ENCODE data around the gene ACSBG1. TPM values are rescaled to one million over a fixed set of nuclear protein-coding genes. Genes with fewer than 3 reads are reported as not detected.

ACSBG1 gene
- total RNA-seq, 1 experiment from 2014 or later = not detected

GRCh38 chr15:78130466-78131294, 103.7 kb downstream of the ACSBG1 start:
- DNase-seq (ENCODE audit: low read depth) = no peak

GRCh38 chr15:78129751-78130287, 104.5 kb downstream of the ACSBG1 start:
- DNase-seq (ENCODE audit: low read depth) = no peak

- peak; percentile 59 for DNase-seq (ENCODE audit: low read depth)
Observed at GRCh38 chr15:78129077-78129750, 105.2 kb downstream of the ACSBG1 start.

GRCh38 chr15:78127882-78128281, 106.5 kb downstream of the ACSBG1 start:
- DNase-seq (ENCODE audit: low read depth) = no peak

- DNase-seq (ENCODE audit: low read depth) = no peak
Observed at GRCh38 chr15:78125267-78125666, 109.1 kb downstream of the ACSBG1 start.

GRCh38 chr15:78120523-78120922, 113.8 kb downstream of the ACSBG1 start:
- no peak for DNase-seq (ENCODE audit: low read depth)

Other genes starting within 250 kb of the ACSBG1 start
- gene TBC1D2B, start 156.9 kb downstream of the ACSBG1 start, total RNA-seq (2014; rRNA removed; shearing (Covaris generic)) = 8.2 and 8.7 TPM in 2 replicates
- gene SH2D7, start 142.0 kb downstream of the ACSBG1 start, total RNA-seq (2014; rRNA removed; shearing (Covaris generic)) = not detected in 2 replicates
- 2.0 and 6.7 TPM in 2 replicates for gene CIB2, start 103.1 kb downstream of the ACSBG1 start, total RNA-seq (2014; rRNA removed; shearing (Covaris generic))
- gene IDH3A, start 85.2 kb downstream of the ACSBG1 start, total RNA-seq (2014; rRNA removed; shearing (Covaris generic)) = 56.3 and 74.2 TPM in 2 replicates
- 1.6 TPM in 1 of 2 replicates, not detected in the other for gene DNAJA4, start 30.0 kb upstream of the ACSBG1 start, total RNA-seq (2014; rRNA removed; shearing (Covaris generic))
- gene SKIC8, start 65.0 kb upstream of the ACSBG1 start, total RNA-seq (2014; rRNA removed; shearing (Covaris generic)) = 104 and 162 TPM in 2 replicates
- 0.23 and 2.2 TPM in 2 replicates for gene CRABP1, start 105.8 kb upstream of the ACSBG1 start, total RNA-seq (2014; rRNA removed; shearing (Covaris generic))
- 6.8 and 10.1 TPM in 2 replicates for gene IREB2, start 203.7 kb upstream of the ACSBG1 start, total RNA-seq (2014; rRNA removed; shearing (Covaris generic))